ENCODE data around the gene PCAT7.

DNA sequence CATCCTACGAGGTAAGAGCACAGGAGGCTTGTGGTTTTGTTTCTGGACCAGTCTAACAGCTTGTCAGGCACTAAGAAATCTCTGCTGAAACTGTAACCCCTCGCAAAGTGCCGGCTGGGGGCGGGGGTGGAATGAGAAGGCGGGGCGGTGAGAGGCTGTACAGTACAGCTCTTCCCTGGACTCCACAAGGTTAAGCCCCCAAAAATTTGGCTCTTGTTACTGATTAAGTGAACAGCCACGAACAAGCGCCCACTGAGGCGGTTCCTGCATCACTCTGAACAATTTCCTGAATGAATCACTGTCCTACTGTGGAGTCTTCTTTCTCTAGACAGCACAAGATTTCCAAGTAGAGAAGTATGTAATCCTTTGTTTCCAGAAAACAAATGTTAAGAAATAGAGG lies 31.9 kb downstream of the PCAT7 start:
- TF ChIP-seq, protein P1, sequence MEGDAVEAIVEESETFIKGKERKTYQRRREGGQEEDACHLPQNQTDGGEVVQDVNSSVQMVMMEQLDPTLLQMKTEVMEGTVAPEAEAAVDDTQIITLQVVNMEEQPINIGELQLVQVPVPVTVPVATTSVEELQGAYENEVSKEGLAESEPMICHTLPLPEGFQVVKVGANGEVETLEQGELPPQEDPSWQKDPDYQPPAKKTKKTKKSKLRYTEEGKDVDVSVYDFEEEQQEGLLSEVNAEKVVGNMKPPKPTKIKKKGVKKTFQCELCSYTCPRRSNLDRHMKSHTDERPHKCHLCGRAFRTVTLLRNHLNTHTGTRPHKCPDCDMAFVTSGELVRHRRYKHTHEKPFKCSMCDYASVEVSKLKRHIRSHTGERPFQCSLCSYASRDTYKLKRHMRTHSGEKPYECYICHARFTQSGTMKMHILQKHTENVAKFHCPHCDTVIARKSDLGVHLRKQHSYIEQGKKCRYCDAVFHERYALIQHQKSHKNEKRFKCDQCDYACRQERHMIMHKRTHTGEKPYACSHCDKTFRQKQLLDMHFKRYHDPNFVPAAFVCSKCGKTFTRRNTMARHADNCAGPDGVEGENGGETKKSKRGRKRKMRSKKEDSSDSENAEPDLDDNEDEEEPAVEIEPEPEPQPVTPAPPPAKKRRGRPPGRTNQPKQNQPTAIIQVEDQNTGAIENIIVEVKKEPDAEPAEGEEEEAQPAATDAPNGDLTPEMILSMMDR (IDR thresholded peaks at IDR 0.05; ENCODE audit: poor library complexity, severe bottlenecking): no peak
- TF ChIP-seq POLR2AphosphoS5 (IDR thresholded peaks at IDR 0.05): no peak
- TF ChIP-seq EZH2 (IDR thresholded peaks at IDR 0.05; ENCODE audit: borderline replicate concordance, insufficient read depth, low read length, poor library complexity, severe bottlenecking): no peak
- TF ChIP-seq, protein P2, sequence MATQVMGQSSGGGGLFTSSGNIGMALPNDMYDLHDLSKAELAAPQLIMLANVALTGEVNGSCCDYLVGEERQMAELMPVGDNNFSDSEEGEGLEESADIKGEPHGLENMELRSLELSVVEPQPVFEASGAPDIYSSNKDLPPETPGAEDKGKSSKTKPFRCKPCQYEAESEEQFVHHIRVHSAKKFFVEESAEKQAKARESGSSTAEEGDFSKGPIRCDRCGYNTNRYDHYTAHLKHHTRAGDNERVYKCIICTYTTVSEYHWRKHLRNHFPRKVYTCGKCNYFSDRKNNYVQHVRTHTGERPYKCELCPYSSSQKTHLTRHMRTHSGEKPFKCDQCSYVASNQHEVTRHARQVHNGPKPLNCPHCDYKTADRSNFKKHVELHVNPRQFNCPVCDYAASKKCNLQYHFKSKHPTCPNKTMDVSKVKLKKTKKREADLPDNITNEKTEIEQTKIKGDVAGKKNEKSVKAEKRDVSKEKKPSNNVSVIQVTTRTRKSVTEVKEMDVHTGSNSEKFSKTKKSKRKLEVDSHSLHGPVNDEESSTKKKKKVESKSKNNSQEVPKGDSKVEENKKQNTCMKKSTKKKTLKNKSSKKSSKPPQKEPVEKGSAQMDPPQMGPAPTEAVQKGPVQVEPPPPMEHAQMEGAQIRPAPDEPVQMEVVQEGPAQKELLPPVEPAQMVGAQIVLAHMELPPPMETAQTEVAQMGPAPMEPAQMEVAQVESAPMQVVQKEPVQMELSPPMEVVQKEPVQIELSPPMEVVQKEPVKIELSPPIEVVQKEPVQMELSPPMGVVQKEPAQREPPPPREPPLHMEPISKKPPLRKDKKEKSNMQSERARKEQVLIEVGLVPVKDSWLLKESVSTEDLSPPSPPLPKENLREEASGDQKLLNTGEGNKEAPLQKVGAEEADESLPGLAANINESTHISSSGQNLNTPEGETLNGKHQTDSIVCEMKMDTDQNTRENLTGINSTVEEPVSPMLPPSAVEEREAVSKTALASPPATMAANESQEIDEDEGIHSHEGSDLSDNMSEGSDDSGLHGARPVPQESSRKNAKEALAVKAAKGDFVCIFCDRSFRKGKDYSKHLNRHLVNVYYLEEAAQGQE (IDR thresholded peaks at IDR 0.05; ENCODE audit: borderline replicate concordance): no peak
- TF ChIP-seq TAF1 (IDR thresholded peaks at IDR 0.05; ENCODE audit: low read depth): no peak

All from neural cell (in vitro differentiated cells).